ENCODE data around the gene ECE1.
"Not testable (repeated sequence)": the region's sequence is repeated elsewhere in the genome, so short reads cannot be mapped to it uniquely, and the experiment has no call there.

The ECE1 gene

DNA sequence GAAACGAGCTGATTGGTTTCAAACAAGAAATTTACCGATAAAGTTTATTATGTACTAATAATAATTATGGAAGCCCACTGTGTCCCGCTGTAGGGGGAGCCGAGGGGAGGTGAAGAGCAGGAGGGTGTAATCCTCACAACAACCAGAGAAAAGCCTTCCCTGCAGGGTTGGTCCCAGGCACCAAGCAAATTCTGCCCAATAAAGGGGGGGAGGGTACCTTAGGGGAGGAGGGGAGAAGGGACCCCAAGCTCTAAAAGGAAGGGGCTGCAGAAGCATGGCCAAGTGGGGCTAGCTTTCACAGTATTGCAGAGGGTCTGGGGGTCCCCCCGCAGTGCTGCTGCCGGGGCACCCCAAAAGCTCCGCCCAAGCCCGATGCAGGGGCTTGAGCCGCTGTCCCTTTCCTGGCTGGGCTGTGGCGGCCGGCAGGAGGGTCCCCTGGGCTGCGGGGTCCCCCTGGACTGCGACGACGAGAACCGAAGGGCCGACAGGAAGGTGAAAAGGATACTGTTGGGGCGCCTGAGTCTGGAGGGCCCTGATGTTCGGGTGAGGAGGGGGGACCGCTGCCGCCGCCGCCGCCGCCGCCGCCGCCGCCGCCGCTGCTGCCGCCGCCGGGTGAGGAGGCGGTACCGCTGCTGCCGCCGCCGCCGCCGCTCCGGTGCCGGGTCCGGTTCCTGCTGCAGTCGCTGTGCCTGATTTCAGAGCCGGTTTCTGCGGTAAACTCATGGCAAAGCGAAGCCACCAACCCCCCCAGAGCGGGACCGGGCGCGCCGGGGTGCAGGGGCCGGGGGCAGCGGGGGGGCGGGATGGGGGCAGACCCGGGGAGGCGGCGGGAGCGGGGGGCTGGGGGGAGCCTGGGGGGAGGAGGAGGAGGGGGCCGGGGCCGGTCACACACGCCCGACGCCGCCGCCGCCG lies 114.3 kb downstream of the ECE1 start:
- TF ChIP-seq, protein P1, sequence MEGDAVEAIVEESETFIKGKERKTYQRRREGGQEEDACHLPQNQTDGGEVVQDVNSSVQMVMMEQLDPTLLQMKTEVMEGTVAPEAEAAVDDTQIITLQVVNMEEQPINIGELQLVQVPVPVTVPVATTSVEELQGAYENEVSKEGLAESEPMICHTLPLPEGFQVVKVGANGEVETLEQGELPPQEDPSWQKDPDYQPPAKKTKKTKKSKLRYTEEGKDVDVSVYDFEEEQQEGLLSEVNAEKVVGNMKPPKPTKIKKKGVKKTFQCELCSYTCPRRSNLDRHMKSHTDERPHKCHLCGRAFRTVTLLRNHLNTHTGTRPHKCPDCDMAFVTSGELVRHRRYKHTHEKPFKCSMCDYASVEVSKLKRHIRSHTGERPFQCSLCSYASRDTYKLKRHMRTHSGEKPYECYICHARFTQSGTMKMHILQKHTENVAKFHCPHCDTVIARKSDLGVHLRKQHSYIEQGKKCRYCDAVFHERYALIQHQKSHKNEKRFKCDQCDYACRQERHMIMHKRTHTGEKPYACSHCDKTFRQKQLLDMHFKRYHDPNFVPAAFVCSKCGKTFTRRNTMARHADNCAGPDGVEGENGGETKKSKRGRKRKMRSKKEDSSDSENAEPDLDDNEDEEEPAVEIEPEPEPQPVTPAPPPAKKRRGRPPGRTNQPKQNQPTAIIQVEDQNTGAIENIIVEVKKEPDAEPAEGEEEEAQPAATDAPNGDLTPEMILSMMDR (IDR thresholded peaks at IDR 0.05; ENCODE audit: low read depth, low read length): no peak
- no peak for DNase-seq (ENCODE audit: extremely low read depth, low read depth)

GRCh38 chr1:21175324-21175669 lies 115.0 kb downstream of the ECE1 start:
- DNase-seq (ENCODE audit: extremely low read depth, low read depth): no peak
- TF ChIP-seq, protein P1 (IDR thresholded peaks at IDR 0.05; ENCODE audit: low read depth, low read length): no peak

- TF ChIP-seq, protein P1 (IDR thresholded peaks at IDR 0.05; ENCODE audit: low read depth, low read length): no peak
- peak; percentile 34 for DNase-seq (ENCODE audit: extremely low read depth, low read depth)
Observed at GRCh38 chr1:21174654-21175323, 115.5 kb downstream of the ECE1 start.

- no peak for DNase-seq (ENCODE audit: extremely low read depth, low read depth)
- TF ChIP-seq, protein P1 (IDR thresholded peaks at IDR 0.05; ENCODE audit: low read depth, low read length): no peak
Observed at GRCh38 chr1:21174230-21174629, 116.0 kb downstream of the ECE1 start.

- not testable (repeated sequence) for DNase-seq (ENCODE audit: extremely low read depth, low read depth)
Observed at GRCh38 chr1:21173096-21173495, 117.2 kb downstream of the ECE1 start.

GRCh38 chr1:21170837-21171236 lies 119.4 kb downstream of the ECE1 start:
- DNase-seq (ENCODE audit: extremely low read depth, low read depth): not testable (repeated sequence)

GRCh38 chr1:21168444-21168843 lies 121.8 kb downstream of the ECE1 start:
- TF ChIP-seq, protein P1 (IDR thresholded peaks at IDR 0.05; ENCODE audit: low read depth, low read length): no peak
- no peak for DNase-seq (ENCODE audit: extremely low read depth, low read depth)
